Embryonic facial prominence (tissue), 1 donor: ENCODE data around the gene POU2F2.
"Not testable (repeated sequence)": the region's sequence is repeated elsewhere in the genome, so short reads cannot be mapped to it uniquely, and the experiment has no call there.

Source experiments
- DNase-seq: peaks from one replicate; pipeline ENCODE4 v3.0.0-alpha.2; 2016; ENCODE audit errors: extremely low spot score

The POU2F2 gene

DNA sequence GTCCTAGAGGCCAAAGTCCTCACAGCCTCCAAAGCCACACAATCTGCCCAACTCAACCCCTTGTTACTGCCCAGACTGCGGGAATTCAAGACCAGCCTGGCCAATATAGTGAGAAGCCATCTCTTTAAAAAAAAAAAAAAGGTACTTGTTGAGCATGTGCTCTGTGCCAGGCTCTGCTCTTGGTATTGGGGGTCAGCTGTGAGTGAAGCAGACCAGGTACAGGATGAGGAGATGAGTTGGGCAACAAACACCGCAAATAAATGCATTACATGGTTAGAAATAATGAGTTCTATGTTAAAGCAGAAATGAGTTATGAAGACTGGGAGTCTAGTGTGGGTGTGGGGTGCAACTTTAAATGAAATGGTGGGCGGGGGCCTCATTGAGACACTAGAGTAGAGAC is 72.1 kb downstream of the POU2F2 start:
- DNase-seq: no peak

DNA sequence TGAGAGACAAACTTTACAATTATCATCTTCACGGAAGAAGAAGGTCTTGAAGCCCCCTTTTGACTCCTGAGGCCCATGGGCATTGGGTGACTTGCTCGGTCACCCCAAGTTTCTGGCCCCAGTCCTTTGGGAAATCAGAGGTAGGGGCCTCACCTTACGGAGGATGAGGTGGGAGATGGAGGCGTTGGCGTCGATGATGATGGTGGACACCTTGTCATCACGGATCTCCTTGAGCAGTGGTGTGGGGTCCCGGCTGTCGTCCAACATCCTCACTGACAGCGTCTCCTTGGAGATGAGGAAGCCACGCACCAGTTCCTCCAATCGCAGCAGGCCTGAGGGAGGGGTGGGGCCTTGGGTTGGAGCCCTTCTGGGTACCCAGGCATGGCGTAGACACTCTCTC is 73.0 kb downstream of the POU2F2 start:
- no peak for DNase-seq

DNA sequence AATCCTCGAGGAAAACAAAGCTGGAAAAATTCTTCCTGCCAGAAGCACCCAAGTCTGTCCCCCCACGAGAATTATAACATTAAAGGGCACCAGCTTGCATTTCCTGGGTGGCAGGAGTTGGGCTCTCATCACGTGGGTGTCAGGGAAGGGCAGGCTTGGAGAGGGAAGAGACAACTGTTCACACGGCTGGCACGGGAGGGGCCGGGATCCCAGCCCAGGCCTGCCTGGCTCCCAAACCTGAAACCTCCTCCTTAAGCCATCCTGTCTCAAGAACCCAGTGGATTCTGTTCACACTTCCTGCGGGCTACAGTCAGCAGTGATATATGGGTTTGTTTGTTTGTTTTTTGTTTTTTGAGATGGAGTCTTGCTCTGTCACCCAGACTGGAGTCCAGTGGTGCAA is 74.4 kb downstream of the POU2F2 start:
- no peak for DNase-seq

DNA sequence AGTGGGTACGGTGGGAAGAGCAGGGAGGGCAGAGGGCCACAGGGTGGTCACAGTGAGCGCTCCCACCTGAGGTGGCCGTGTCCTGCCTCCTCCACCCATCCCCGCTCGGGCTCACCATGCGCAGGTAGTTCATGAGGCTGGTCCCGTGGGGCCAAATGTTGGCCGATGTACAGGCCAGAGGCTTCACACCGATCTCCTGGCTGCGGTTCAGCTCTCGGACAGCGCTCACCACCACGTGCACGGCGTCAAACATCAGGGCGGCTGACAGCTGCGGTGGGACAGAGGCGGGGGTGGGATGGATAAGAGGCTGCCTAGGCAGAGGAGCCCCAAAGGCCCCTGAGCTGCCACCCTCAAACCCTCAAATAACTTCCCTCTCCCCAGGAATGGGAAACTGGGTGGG is 78.0 kb downstream of the POU2F2 start:
- no peak for DNase-seq

DNA sequence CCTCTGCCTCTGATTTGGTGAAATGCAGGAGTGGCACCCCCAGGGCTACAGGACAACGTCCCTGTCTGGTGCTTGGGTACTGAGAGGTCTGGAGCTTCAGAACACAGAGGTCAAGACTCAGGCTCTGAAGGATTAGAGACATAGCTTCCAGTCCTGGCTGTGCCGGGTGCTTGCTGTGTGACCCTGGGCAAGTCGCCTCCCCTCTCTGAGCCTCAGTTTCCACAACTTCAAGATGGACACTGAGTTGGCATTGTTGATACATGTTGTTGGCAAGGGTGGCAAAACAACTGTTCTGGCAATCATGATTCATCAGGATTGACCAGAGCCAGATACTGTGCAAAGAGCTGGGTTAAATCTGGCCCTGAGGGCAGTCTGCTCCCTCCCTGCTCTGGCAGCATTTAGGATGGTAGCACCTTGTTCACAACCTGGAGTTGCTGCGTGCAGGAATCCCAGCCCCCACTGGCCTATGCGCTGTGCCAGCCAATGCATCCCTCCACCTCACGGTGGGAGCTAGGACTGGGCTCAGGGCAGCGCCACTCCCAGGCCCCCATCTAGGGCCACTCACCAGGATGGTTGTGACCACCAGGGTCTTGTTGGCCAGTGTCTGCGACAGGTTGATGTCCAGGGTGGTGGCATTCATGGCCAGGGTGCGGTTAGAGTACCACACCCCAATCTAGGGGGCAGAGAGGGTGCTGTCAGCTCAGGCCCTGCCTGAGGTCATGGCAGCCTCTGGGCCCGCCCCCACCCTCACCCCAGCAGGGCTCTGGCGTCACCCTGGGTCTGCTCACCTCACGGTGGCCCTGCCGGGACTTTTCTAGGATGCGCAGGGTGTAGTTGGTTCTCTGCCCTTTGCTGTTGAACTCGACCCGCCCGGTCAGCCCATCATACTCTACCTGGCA is 79.0 kb downstream of the POU2F2 start:
- DNase-seq: no peak

DNA sequence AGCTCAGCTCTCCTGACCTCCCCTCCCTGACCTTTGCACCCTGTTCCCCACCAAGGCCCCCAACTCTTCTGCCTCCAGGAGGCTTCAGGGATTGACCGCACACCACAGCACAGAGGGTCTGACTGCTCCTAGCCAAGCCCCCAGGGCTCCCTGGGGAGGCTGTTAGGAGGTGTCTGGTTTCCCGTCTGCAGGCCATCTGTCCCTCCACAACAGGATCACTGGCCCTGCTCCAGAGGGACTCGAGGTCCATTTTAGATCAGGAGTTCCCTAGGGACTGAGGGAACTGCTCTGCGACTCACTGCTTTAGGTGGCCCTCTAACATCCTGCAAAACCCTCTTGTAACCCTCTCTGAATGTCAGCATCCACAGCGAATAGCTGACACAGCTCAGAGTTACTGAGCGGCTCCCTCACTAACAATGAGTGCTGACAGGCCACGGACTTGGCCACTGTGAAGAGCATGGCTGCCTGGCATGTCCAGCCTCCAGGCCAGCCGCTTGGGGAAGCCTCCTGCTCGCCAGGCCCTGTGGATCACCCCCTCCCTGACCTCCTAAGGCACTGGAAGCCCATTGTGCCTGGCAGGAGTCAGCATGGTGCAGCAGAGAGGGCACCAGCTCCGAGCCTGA is 79.9 kb downstream of the POU2F2 start:
- DNase-seq: no peak

DNA sequence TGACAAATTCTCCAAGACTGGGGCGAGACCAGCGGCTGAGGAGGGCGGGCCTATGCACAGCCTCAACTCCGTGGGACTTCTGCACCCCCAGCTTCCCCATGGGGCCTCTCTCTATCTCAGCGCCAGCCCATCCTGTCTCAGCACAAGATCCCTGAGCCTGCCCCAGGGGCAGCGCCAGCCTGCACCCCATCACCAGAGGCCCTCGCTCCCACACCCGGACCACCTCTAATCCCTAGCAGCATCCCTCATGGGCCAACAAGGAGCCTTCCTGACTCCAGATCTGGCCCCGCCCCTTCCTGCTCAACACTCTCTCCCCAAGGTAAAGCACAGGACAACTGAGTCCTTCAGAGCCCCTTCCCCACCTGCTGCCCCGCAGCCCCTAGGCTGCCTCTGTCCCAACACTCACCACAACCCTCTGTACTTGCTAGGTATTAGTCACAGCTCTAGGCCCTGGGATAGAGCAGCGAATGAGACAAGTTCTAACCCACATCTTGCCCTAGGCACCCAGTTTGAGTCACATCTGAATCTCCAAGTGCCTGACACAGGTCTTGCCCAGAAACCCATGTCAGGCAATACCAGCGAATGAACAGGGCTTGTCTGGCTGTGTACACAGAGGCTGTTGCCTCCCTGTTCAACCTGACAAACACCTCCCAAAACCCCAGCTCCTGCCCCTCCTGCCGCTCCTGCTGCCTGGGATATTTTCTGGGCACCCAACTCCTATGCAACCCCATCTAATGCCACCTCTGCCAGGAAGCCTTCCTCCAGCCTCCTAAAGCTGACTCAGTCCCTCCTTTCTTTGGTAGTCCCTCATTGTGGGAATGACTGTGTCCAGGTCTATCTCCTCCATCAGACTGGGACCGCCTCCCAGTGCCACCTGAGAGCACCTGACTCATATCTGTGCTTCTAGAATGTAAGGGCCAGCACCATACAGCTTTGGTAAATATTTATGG is 80.8 kb downstream of the POU2F2 start:
- DNase-seq: no peak

DNA sequence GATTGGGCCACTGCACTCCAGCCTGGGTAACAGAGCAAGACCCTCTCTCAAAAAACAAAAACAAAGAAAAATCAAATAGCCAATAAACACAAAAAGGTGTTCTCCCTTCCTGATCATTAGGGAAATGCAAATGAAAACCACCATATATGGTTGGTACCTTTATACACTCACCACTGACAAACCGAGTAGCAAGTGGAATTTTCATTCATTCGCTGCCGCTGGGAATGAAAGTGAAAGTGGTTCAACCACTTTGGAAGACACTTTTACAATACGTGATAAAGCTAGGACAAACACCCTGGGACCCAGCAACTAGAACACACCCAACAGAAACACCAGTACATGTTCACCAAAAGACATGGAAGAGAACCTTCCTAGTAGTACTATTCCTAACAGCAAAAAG is 83.3 kb downstream of the POU2F2 start:
- no peak for DNase-seq

DNA sequence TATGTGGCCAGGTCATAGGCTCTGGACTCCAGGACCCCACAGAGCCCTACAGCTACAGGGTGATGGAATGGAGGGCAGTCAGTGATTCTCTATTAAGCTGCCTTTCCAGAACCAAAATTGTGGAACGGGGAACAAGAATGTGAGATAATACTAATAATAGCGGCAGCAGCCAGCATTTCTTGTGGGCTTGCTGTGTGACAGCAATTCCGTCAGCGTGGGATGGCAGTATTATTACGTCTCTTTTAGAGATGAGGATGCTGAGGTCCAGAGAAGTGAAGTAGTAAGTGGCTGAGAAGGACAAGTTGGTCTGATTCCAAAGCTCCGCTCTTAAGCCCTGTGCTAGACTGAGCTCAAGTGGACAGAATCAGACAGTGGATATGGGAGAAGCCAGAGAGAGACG is 86.7 kb downstream of the POU2F2 start:
- DNase-seq: no peak

DNA sequence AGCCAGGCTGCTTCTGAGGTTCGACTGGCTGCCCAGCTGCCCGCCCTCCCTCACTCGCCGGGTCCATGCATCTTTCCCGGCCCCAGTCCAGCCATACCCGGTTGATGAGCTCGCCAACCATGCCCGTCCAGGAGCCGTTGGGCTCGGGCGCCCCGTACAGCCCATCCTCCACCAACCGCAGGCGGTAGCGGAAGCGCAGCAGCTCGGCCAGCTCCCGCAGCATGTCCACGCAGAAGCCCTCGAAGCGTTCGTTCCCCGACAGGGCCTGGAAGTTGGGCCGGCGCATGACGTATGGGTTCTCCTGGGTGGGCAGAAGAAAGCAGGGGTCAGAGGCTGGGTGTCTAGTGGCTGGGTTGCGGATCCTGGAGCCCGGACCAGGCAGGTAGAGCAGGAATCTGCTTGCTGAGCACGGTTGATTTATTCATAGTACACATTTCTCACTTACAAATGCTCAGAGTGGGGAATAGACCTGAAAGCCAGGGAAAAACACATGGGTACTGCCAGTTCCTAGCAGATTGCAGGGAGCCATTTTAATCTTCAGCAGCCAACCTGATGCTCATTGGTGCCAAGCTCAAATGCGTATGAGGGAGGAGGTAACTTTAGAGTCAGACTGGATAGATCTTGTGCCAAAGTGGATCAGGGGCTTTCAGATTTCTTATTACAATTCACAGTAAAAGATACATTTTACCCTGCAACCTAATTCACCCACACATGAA is 89.6 kb downstream of the POU2F2 start:
- no peak for DNase-seq

DNA sequence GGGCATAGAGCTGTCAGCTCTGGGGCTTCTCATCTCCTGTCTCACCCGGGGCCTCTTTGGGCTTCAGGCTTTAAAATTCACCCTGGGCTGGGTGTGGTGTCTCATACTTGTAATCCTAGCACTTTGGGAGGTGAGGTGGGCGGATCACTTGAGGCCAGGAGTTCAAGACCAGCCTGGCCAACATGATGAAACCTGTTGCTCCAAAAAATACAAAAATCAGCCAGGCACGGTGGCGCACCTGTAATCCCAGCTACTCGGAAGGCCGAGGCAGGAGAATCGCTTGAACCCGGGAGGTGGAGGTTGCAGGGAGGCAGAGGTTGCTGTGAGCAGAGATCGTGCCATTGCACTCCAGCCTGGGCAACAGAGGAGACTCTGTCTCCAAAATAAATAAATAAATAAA is 91.8 kb downstream of the POU2F2 start:
- not testable (repeated sequence) for DNase-seq

DNA sequence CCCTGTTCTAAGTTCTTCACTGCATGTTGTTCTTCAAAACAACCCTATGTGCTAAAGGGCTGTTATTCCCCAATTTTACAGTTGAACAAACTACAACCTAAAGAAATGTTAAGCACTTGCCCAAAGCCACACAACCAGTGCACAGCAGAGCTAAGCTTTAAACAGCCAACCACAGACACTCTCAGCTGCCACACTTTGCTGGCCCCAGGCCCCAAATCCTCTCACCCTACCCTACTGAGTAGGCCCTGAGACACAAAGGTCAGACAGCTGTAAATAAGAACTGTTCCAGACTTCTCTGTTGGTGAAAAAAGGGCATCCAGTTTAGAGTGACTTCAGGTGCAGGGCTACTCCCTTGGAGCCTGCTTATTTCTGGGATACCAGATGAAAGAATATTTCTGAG is 92.2 kb downstream of the POU2F2 start:
- no peak for DNase-seq

DNA sequence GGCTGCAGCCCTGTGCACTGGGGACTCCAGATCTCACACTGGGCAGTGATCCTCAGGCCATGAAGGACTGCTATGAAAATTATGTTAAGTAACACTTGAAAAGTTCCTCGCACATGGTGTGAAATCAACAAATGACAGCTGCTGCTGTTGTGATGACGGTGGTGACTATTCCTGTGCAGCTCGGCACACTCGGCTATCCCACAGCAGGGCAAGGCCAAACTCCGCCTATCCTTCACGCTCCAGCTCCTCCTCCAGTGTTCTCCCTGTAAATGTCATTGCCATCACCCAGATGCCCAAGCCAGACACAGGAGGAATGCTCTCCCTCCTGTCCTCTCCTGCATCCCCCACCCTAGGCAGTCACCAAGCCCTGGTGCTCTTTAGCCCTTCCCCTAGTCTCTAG is 93.6 kb downstream of the POU2F2 start:
- no peak for DNase-seq

DNA sequence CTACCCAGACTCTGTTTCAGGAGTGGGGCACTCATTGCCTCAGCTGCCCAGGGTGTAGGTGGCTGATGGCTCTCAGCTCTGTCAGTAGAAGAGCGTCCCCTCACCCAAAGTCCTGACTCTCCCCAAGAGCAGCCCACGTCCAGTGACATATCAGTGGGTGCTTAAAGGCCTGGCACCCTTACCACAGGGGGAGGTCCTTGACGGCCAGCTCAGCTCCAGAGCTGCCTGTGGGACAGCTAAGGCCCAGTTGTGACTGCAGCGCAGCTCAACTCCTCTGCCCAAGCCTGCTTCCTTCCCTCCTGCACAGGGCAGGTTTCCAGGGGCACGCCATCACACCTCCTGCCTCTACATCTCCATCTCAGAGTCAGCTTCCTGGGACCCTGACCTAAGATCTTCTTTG is 94.6 kb downstream of the POU2F2 start:
- no peak for DNase-seq
